Sigmoid colon (tissue), 4 donors: ENCODE results near the gene MFSD2B.

Source experiments
- POLR2A ChIP-seq, 2 donors: fragments of 450-650 bp; IDR thresholded peaks; one replicate each; pipeline ENCODE4 v1.6.1; 2016; ENCODE audit warnings: antibody characterized with exemption in 2 of 2, mild to moderate bottlenecking in 2 of 2, moderate library complexity in 2 of 2
- POLR2AphosphoS5 ChIP-seq, 4 donors: sonication (generic); formaldehyde crosslinking; IDR thresholded peaks; one replicate each; pipeline ENCODE4 v1.6.1; 2017; ENCODE audit warnings: antibody characterized with exemption in 4 of 4

- TF ChIP-seq POLR2A (IDR thresholded peaks at IDR 0.05) (no peak), POLR2AphosphoS5 (IDR thresholded peaks at IDR 0.05) (no peak)
Observed at GRCh38 chr2:24020244-24020643, 10.4 kb downstream of the MFSD2B start.
